ENCODE results near the gene BRCA1.

The BRCA1 gene

GRCh38 chr17:43042025-43042628, 83.0 kb downstream of the BRCA1 start:
- DNase-seq (ENCODE audit: low read depth in 1 of 2, low spot score in 1 of 2), result no peak
- H3K4me3 ChIP-seq (replicated peaks; ENCODE audit: insufficient read depth, low read length), result no peak overlapping the region
- no peak overlapping the region for H3K27ac ChIP-seq (replicated peaks)
- no peaks in the 10 kb centered on the region for H3K27me3 ChIP-seq (ENCODE audit: insufficient read depth, poor library complexity, severe bottlenecking)
- TF ChIP-seq GABPA (IDR thresholded peaks at IDR 0.05; ENCODE audit: low read depth), result no peak
- TF ChIP-seq POLR2AphosphoS5 (IDR thresholded peaks at IDR 0.05; ENCODE audit: low read depth), result no peak
- no peak for TF ChIP-seq SPI1 (IDR thresholded peaks at IDR 0.05; ENCODE audit: borderline replicate concordance, low read depth)
- TF ChIP-seq REST (IDR thresholded peaks at IDR 0.05; ENCODE audit: insufficient replicate concordance, low read depth), result no peak
- TF ChIP-seq CTCF (IDR thresholded peaks at IDR 0.05; ENCODE audit: insufficient read depth, low read length), result no peak

- TF ChIP-seq GABPA (IDR thresholded peaks at IDR 0.05; ENCODE audit: low read depth) (no peak), POLR2AphosphoS5 (IDR thresholded peaks at IDR 0.05; ENCODE audit: low read depth) (no peak), SPI1 (IDR thresholded peaks at IDR 0.05; ENCODE audit: borderline replicate concordance, low read depth) (no peak), REST (IDR thresholded peaks at IDR 0.05; ENCODE audit: insufficient replicate concordance, low read depth) (no peak), CTCF (IDR thresholded peaks at IDR 0.05; ENCODE audit: insufficient read depth, low read length) (no peak)
- no peak overlapping the region for H3K27ac ChIP-seq (replicated peaks)
- no peak for DNase-seq (ENCODE audit: low read depth in 1 of 2, low spot score in 1 of 2)
Observed at GRCh38 chr17:43040655-43041054, 84.5 kb downstream of the BRCA1 start.

GRCh38 chr17:43039646-43040045, 85.5 kb downstream of the BRCA1 start:
- H3K27ac ChIP-seq (replicated peaks), result no peak overlapping the region
- TF ChIP-seq POLR2AphosphoS5 (IDR thresholded peaks at IDR 0.05; ENCODE audit: low read depth) (no peak), CTCF (IDR thresholded peaks at IDR 0.05; ENCODE audit: insufficient read depth, low read length) (no peak), GABPA (IDR thresholded peaks at IDR 0.05; ENCODE audit: low read depth) (no peak)
- DNase-seq (ENCODE audit: low read depth in 1 of 2, low spot score in 1 of 2), result no peak
- no peak overlapping the region for H3K4me3 ChIP-seq (replicated peaks; ENCODE audit: insufficient read depth, low read length)
- H3K27me3 ChIP-seq (ENCODE audit: insufficient read depth, poor library complexity, severe bottlenecking), result no peaks in the 10 kb centered on the region

More at GRCh38 chr17:43040655-43041054, 84.5 kb downstream of the BRCA1 start:
- Histone ChIP-seq H3K27me3 (ENCODE audit: insufficient read depth, poor library complexity, severe bottlenecking) (no peaks in the 10 kb centered on the region), H3K4me3 (replicated peaks; ENCODE audit: insufficient read depth, low read length) (no peak overlapping the region)

GRCh38 chr17:43034894-43035293, 90.3 kb downstream of the BRCA1 start:
- no peak for DNase-seq (ENCODE audit: low read depth in 1 of 2, low spot score in 1 of 2)
- H3K27ac ChIP-seq (replicated peaks), result no peak overlapping the region
- TF ChIP-seq POLR2AphosphoS5 (IDR thresholded peaks at IDR 0.05; ENCODE audit: low read depth), result no peak
- no peak for TF ChIP-seq GABPA (IDR thresholded peaks at IDR 0.05; ENCODE audit: low read depth)
- no peak for TF ChIP-seq CTCF (IDR thresholded peaks at IDR 0.05; ENCODE audit: insufficient read depth, low read length)
- TF ChIP-seq SPI1 (IDR thresholded peaks at IDR 0.05; ENCODE audit: borderline replicate concordance, low read depth), result no peak
- TF ChIP-seq REST (IDR thresholded peaks at IDR 0.05; ENCODE audit: insufficient replicate concordance, low read depth), result no peak
- no peaks in the 10 kb centered on the region for H3K27me3 ChIP-seq (ENCODE audit: insufficient read depth, poor library complexity, severe bottlenecking)
- no peak overlapping the region for H3K4me3 ChIP-seq (replicated peaks; ENCODE audit: insufficient read depth, low read length)
